Measurements from ENCODE around the gene WDR91. TPM values are rescaled to one million over a fixed set of nuclear protein-coding genes. Genes with fewer than 3 reads are reported as not detected.

WDR91 gene
- total RNA-seq, 1 donor from 2014 or later, result 11.5 TPM

DNA sequence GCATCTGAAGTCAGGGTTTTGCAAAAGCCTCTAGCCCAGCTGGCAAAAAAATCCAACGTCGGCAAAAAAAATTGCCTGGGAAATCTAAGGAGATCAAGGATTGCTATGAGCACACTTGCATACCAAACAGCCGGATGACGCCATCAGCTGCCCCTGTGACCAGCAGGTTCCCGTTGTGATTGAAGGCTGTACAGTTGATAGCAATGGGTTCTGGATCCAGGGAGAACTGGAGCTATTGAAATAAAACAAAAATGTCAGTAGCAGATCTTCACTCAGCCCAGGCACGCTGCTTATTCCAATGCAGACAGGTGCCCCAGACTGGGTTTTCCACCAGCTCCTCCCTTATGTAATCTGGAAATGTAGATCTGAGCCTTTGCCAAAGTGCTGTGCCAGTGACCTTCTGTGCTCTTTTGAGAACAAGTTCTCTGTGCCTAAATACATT lies 22.1 kb downstream of the WDR91 start:
- Mint-ChIP-seq H3K4me3 (ENCODE audit: unreplicated experiment) (peak overlapping the region; percentile 4), H3K4me1 (ENCODE audit: unreplicated experiment) (no peaks in the 10 kb centered on the region), H3K27ac (ENCODE audit: unreplicated experiment) (no peak overlapping the region), H3K9me3 (ENCODE audit: unreplicated experiment) (no peaks in the 10 kb centered on the region), H3K36me3 (ENCODE audit: low read depth, unreplicated experiment) (peaks cover 37% of the 10 kb centered on the region), H3K27me3 (ENCODE audit: unreplicated experiment) (peaks cover 2% of the 10 kb centered on the region)
- TF ChIP-seq, protein P1, sequence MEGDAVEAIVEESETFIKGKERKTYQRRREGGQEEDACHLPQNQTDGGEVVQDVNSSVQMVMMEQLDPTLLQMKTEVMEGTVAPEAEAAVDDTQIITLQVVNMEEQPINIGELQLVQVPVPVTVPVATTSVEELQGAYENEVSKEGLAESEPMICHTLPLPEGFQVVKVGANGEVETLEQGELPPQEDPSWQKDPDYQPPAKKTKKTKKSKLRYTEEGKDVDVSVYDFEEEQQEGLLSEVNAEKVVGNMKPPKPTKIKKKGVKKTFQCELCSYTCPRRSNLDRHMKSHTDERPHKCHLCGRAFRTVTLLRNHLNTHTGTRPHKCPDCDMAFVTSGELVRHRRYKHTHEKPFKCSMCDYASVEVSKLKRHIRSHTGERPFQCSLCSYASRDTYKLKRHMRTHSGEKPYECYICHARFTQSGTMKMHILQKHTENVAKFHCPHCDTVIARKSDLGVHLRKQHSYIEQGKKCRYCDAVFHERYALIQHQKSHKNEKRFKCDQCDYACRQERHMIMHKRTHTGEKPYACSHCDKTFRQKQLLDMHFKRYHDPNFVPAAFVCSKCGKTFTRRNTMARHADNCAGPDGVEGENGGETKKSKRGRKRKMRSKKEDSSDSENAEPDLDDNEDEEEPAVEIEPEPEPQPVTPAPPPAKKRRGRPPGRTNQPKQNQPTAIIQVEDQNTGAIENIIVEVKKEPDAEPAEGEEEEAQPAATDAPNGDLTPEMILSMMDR (IDR thresholded peaks at IDR 0.05; ENCODE audit: unreplicated experiment), result no peak
- no peak for DNase-seq (ENCODE audit: low spot score)

DNA sequence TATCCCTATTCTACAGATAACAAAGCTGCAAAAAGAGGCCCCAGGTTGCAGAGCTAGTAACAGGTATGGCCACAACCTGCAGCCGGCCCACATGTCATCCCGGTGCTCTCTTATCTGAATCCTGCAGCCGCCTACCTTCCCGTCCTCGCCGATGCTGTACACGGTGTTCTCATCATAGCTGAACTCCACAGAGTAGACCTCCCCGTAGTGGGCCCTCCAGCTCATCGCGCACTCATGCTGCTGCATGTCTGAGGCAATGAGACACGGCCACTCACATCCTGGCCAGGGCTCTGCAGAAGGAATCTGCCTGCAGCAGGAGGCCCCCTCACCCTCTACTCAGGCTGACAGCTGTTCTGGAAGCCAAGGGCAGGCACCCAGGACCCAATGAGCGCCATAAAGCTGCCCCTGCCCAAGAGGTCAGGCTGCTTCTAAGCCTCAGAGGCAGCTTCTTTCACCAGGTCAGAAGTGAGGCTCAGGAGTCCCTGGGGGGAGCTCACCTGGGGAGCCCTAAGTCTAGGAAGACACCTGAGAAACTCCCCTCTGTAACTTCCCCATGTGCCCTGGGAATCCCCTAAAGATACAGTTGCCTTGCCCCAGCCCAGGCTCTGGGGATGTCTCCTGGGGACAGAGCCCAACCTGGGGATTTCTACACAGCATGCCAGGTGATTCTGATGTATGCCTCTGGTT lies 22.9 kb downstream of the WDR91 start:
- H3K9me3 Mint-ChIP-seq (ENCODE audit: unreplicated experiment), result no peaks in the 10 kb centered on the region
- TF ChIP-seq, protein P1 (IDR thresholded peaks at IDR 0.05; ENCODE audit: unreplicated experiment), result no peak
- no peak for DNase-seq (ENCODE audit: low spot score)
- no peaks in the 10 kb centered on the region for H3K4me1 Mint-ChIP-seq (ENCODE audit: unreplicated experiment)
- peaks cover 37% of the 10 kb centered on the region for H3K36me3 Mint-ChIP-seq (ENCODE audit: low read depth, unreplicated experiment)
- H3K27me3 Mint-ChIP-seq (ENCODE audit: unreplicated experiment), result peaks cover 2% of the 10 kb centered on the region
- H3K27ac Mint-ChIP-seq (ENCODE audit: unreplicated experiment), result no peak overlapping the region
- no peak overlapping the region for H3K4me3 Mint-ChIP-seq (ENCODE audit: unreplicated experiment)

DNA sequence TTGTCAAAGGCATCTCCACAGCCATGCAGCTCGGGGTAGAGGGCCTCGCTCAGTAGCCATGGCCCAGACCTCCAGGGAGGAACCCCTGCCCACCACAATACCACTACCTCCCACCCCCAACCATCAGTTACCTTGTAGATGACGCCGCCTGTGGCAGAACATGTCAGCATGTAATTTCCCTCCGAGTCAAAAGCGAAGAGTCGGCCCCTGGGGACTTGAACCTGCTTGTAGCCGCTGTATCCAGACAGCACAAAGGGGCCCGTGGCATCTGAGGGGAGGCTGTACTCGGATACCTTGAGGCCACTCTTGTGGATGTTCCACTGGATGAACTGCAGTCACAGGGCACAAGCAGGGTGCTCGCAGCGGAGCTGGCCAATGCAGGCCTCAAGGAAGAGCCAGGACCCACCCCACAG lies 24.5 kb downstream of the WDR91 start:
- Mint-ChIP-seq H3K27ac (ENCODE audit: unreplicated experiment) (no peak overlapping the region), H3K27me3 (ENCODE audit: unreplicated experiment) (peaks cover 5% of the 10 kb centered on the region), H3K36me3 (ENCODE audit: low read depth, unreplicated experiment) (peaks cover 41% of the 10 kb centered on the region), H3K9me3 (ENCODE audit: unreplicated experiment) (no peaks in the 10 kb centered on the region), H3K4me3 (ENCODE audit: unreplicated experiment) (no peak overlapping the region), H3K4me1 (ENCODE audit: unreplicated experiment) (no peaks in the 10 kb centered on the region)
- TF ChIP-seq, protein P1 (IDR thresholded peaks at IDR 0.05; ENCODE audit: unreplicated experiment), result no peak
- no peak for DNase-seq (ENCODE audit: low spot score)

DNA sequence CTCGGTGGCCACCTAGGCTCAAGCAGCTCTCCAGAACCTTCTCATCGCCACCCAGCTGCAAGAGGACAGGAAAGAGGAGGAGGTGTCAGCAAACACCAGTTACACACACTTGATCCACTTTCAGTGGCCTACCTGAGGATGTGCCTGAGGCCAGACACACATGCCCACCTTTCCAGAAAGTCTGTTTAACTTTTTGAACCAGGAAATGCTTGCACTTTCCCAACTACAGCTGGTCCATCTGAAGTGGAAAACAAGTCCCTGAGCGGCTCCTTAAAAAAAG lies 25.1 kb downstream of the WDR91 start:
- peaks cover 6% of the 10 kb centered on the region for H3K9me3 Mint-ChIP-seq (ENCODE audit: unreplicated experiment)
- peaks cover 44% of the 10 kb centered on the region for H3K36me3 Mint-ChIP-seq (ENCODE audit: low read depth, unreplicated experiment)
- no peak for DNase-seq (ENCODE audit: low spot score)
- H3K4me3 Mint-ChIP-seq (ENCODE audit: unreplicated experiment), result no peak overlapping the region
- TF ChIP-seq, protein P1 (IDR thresholded peaks at IDR 0.05; ENCODE audit: unreplicated experiment), result no peak
- H3K4me1 Mint-ChIP-seq (ENCODE audit: unreplicated experiment), result no peaks in the 10 kb centered on the region
- H3K27me3 Mint-ChIP-seq (ENCODE audit: unreplicated experiment), result peaks cover 5% of the 10 kb centered on the region
- no peak overlapping the region for H3K27ac Mint-ChIP-seq (ENCODE audit: unreplicated experiment)

DNA sequence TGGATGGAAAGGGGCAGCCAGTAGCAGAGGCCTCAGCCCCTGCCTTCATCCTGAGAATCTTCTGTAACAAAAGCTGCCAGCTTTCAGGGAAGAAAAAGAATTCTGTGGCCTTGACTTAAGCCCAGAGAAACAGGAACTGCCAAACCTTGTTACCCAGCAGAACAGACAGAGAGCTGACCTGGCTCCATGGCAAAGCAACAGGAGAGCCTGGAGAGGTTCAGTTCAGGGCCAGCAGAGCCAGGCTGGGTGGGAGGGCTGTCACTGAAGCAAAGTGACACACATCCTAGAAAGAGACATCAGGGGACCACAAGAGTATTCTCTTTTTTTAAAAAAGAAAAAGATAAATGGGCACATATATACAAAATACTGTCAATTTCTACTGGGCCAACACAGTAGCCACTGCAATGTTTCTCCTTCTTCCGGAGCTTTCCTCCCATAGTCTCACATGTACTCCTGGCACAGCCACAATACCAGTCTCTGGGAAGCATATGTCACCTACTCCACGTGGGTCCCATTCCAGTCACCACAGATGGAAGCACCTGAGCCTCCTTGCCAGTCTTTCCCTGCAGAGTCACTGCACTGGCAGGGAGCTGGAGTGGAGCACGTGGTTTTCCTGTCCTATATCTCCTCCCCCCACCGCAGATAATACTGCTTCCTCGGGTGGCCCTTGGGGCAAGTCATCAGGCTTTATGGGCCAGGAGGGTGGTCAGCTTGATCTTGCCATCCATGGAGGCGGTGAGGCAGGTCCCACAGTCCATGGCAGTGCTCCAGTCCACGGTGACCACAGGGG lies 25.7 kb downstream of the WDR91 start:
- Mint-ChIP-seq H3K27me3 (ENCODE audit: unreplicated experiment) (peaks cover 5% of the 10 kb centered on the region), H3K36me3 (ENCODE audit: low read depth, unreplicated experiment) (peaks cover 46% of the 10 kb centered on the region), H3K4me1 (ENCODE audit: unreplicated experiment) (no peaks in the 10 kb centered on the region), H3K9me3 (ENCODE audit: unreplicated experiment) (peaks cover 9% of the 10 kb centered on the region), H3K27ac (ENCODE audit: unreplicated experiment) (no peak overlapping the region), H3K4me3 (ENCODE audit: unreplicated experiment) (no peak overlapping the region)
- TF ChIP-seq, protein P1 (IDR thresholded peaks at IDR 0.05; ENCODE audit: unreplicated experiment), result no peak
- DNase-seq (ENCODE audit: low spot score), result no peak

Measured in endothelial cell (in vitro differentiated cells).